ENCODE results near the gene OTUD4.
"Not testable (repeated sequence)": the region's sequence is repeated elsewhere in the genome, so short reads cannot be mapped to it uniquely, and the experiment has no call there.

The OTUD4 gene

GRCh38 chr4:145180298-145181090 is at the start of gene OTUD4:
OTUD4 (minus strand) TSS chr4:145180589; CDS start chr4:145179973, 616 bp downstream.
- Histone ChIP-seq H3K79me2 (ENCODE audit: insufficient read depth, low read length) (peaks cover 40% of the 10 kb centered on the region), H3K27ac (ENCODE audit: low read depth, low read length, poor library complexity, severe bottlenecking) (peak within 1 kb of the TSS; percentile 88), H3K9me2 (ENCODE audit: low read depth, low read length) (no peaks in the 10 kb centered on the region), H3K36me3 (ENCODE audit: insufficient read depth, low read length) (peaks cover 4% of the 10 kb centered on the region; the same call in 1 of the 2 replicates), H3K9ac (ENCODE audit: low read length) (peak within 1 kb of the TSS; percentile 91), H4K20me1 (ENCODE audit: insufficient read depth, low read length) (no peaks in the 10 kb centered on the region), H2AFZ (ENCODE audit: low read length) (no peak within 1 kb of the TSS), H3K4me3 (ENCODE audit: low read depth, low read length, poor library complexity, severe bottlenecking) (peak within 1 kb of the TSS; percentile 91), H3K4me2 (ENCODE audit: low read length) (peak within 1 kb of the TSS; percentile 95), H3K27me3 (ENCODE audit: insufficient read depth, low read length) (no peaks in the 10 kb centered on the region), H3K4me1 (ENCODE audit: insufficient read depth, low read length, severe bottlenecking) (peaks cover 45% of the 10 kb centered on the region), H3K9me3 (ENCODE audit: low read length) (no peaks in the 10 kb centered on the region), H3F3A (ENCODE audit: insufficient read depth, low read length) (no peaks in the 10 kb centered on the region)
- TF ChIP-seq EZH2 (IDR thresholded peaks at IDR 0.05; ENCODE audit: borderline replicate concordance, low read length): no peak
- peak; percentile 40; the same call in 1 of the 2 replicates for TF ChIP-seq CTCF (IDR thresholded peaks at IDR 0.05; ENCODE audit: low read length)

GRCh38 chr4:145223228-145223627 is 42.8 kb upstream of the OTUD4 start:
- H3F3A ChIP-seq (ENCODE audit: insufficient read depth, low read length); H3K9me2 ChIP-seq (ENCODE audit: low read depth, low read length); H3K27me3 ChIP-seq (ENCODE audit: insufficient read depth, low read length); H4K20me1 ChIP-seq (ENCODE audit: insufficient read depth, low read length); H3K36me3 ChIP-seq (ENCODE audit: insufficient read depth, low read length); H2AFZ ChIP-seq (ENCODE audit: low read length); H3K79me2 ChIP-seq (ENCODE audit: insufficient read depth, low read length); H3K4me3 ChIP-seq (ENCODE audit: low read depth, low read length, poor library complexity, severe bottlenecking); H3K4me2 ChIP-seq (ENCODE audit: low read length); H3K9ac ChIP-seq (ENCODE audit: low read length); H3K27ac ChIP-seq (ENCODE audit: low read depth, low read length, poor library complexity, severe bottlenecking); H3K9me3 ChIP-seq (ENCODE audit: low read length): not testable (repeated sequence)
- peaks cover 11% of the 10 kb centered on the region for H3K4me1 ChIP-seq (ENCODE audit: insufficient read depth, low read length, severe bottlenecking)

- H4K20me1 ChIP-seq (ENCODE audit: insufficient read depth, low read length); H3K27me3 ChIP-seq (ENCODE audit: insufficient read depth, low read length); H3K27ac ChIP-seq (ENCODE audit: low read depth, low read length, poor library complexity, severe bottlenecking): not testable (repeated sequence)
Measured at GRCh38 chr4:145221529-145221928, 41.1 kb upstream of the OTUD4 start.

GRCh38 chr4:145219090-145219489 is 38.7 kb upstream of the OTUD4 start:
- no peaks in the 10 kb centered on the region for H4K20me1 ChIP-seq (ENCODE audit: insufficient read depth, low read length)
- peaks cover 27% of the 10 kb centered on the region for H3K4me1 ChIP-seq (ENCODE audit: insufficient read depth, low read length, severe bottlenecking)
- H2AFZ ChIP-seq (ENCODE audit: low read length): no peak overlapping the region
- no peak overlapping the region for H3K4me2 ChIP-seq (ENCODE audit: low read length)
- no peak overlapping the region for H3K9ac ChIP-seq (ENCODE audit: low read length)
- H3F3A ChIP-seq (ENCODE audit: insufficient read depth, low read length): no peaks in the 10 kb centered on the region
- no peaks in the 10 kb centered on the region for H3K79me2 ChIP-seq (ENCODE audit: insufficient read depth, low read length)
- H3K9me3 ChIP-seq (ENCODE audit: low read length): no peaks in the 10 kb centered on the region
- no peak overlapping the region for H3K27ac ChIP-seq (ENCODE audit: low read depth, low read length, poor library complexity, severe bottlenecking)
- no peak overlapping the region for H3K4me3 ChIP-seq (ENCODE audit: low read depth, low read length, poor library complexity, severe bottlenecking)
- H3K27me3 ChIP-seq (ENCODE audit: insufficient read depth, low read length): no peaks in the 10 kb centered on the region
- no peaks in the 10 kb centered on the region for H3K9me2 ChIP-seq (ENCODE audit: low read depth, low read length)
- H3K36me3 ChIP-seq (ENCODE audit: insufficient read depth, low read length): no peaks in the 10 kb centered on the region
- no peak for TF ChIP-seq EZH2 (IDR thresholded peaks at IDR 0.05; ENCODE audit: borderline replicate concordance, low read length)
- no peak for TF ChIP-seq CTCF (IDR thresholded peaks at IDR 0.05; ENCODE audit: low read length)

More at GRCh38 chr4:145221529-145221928, 41.1 kb upstream of the OTUD4 start:
- H3K79me2 ChIP-seq (ENCODE audit: insufficient read depth, low read length); H3F3A ChIP-seq (ENCODE audit: insufficient read depth, low read length); H3K4me2 ChIP-seq (ENCODE audit: low read length); H3K9me3 ChIP-seq (ENCODE audit: low read length); H3K9me2 ChIP-seq (ENCODE audit: low read depth, low read length); H2AFZ ChIP-seq (ENCODE audit: low read length); H3K4me3 ChIP-seq (ENCODE audit: low read depth, low read length, poor library complexity, severe bottlenecking); H3K36me3 ChIP-seq (ENCODE audit: insufficient read depth, low read length); H3K9ac ChIP-seq (ENCODE audit: low read length): not testable (repeated sequence)
- peaks cover 27% of the 10 kb centered on the region for H3K4me1 ChIP-seq (ENCODE audit: insufficient read depth, low read length, severe bottlenecking)
